Ishikawa (cell line): ENCODE results near the gene SERPINA3.

Experiments
- CEBPB ChIP-seq: IDR thresholded peaks from 2 replicates; pipeline ENCODE4 v1.6.1; 2012
- CREB1 ChIP-seq: IDR thresholded peaks from 2 replicates; pipeline ENCODE4 v1.6.1; 2012; ENCODE audit warnings: low read depth
- EGR1 ChIP-seq: IDR thresholded peaks from 2 replicates; pipeline ENCODE4 v1.6.1; 2012
- EP300 ChIP-seq: IDR thresholded peaks from 2 replicates; pipeline ENCODE4 v1.6.1; 2012; ENCODE audit warnings: borderline replicate concordance
- FOXM1 ChIP-seq: IDR thresholded peaks from 2 replicates; pipeline ENCODE4 v1.6.1; 2012; ENCODE audit warnings: low read depth, borderline replicate concordance
- MAX ChIP-seq: IDR thresholded peaks from 2 replicates; pipeline ENCODE4 v1.6.1; 2012
- NFIC ChIP-seq: IDR thresholded peaks from 2 replicates; pipeline ENCODE4 v1.6.1; 2012
- RAD21 ChIP-seq: IDR thresholded peaks from 2 replicates; pipeline ENCODE4 v1.6.1; 2012; ENCODE audit warnings: low read depth
- REST ChIP-seq: IDR thresholded peaks from 2 replicates; pipeline ENCODE4 v1.6.1; 2012; ENCODE audit warnings: low read depth, mild to moderate bottlenecking
- TAF1 ChIP-seq: IDR thresholded peaks from 2 replicates; pipeline ENCODE4 v1.6.1; 2012; ENCODE audit warnings: low read depth, mild to moderate bottlenecking
- TCF12 ChIP-seq: IDR thresholded peaks from 2 replicates; pipeline ENCODE4 v1.6.1; 2012; ENCODE audit warnings: low read depth
- TEAD4 ChIP-seq: IDR thresholded peaks from 2 replicates; pipeline ENCODE4 v1.6.1; 2012
- USF1 ChIP-seq: IDR thresholded peaks from 2 replicates; pipeline ENCODE4 v1.6.1; 2012
- YY1 ChIP-seq: IDR thresholded peaks from 2 replicates; pipeline ENCODE4 v1.6.1; 2012; ENCODE audit warnings: low read depth
- ZBTB7A ChIP-seq: IDR thresholded peaks from 2 replicates; pipeline ENCODE4 v1.6.1; 2012; ENCODE audit warnings: low read depth

Gene SERPINA3

GRCh38 chr14:94621358-94622134 lies 9.4 kb downstream of the SERPINA3 start:
- TF ChIP-seq TEAD4 (no peak), CREB1 (no peak), NFIC (no peak), EGR1 (no peak), USF1 (no peak), CEBPB (no peak), REST (no peak), MAX (no peak), ZBTB7A (no peak), TCF12 (no peak), EP300 (no peak), RAD21 (no peak)

- TF ChIP-seq CREB1 = no peak
- TF ChIP-seq FOXM1 = no peak
- TF ChIP-seq TCF12 = no peak
- TF ChIP-seq TEAD4 = no peak
- no peak for TF ChIP-seq NFIC
- TF ChIP-seq RAD21 = no peak
- no peak for TF ChIP-seq EP300
- no peak for TF ChIP-seq YY1
These were observed 10.6 kb downstream of the SERPINA3 start for GRCh38 chr14:94622653-94623421.

GRCh38 chr14:94623422-94623809 lies 11.2 kb downstream of the SERPINA3 start:
- no peak for TF ChIP-seq FOXM1
- no peak for TF ChIP-seq NFIC
- TF ChIP-seq REST = no peak
- no peak for TF ChIP-seq CEBPB
- no peak for TF ChIP-seq TAF1
- TF ChIP-seq YY1 = no peak
- TF ChIP-seq USF1 = no peak
- TF ChIP-seq EGR1 = no peak
- no peak for TF ChIP-seq TEAD4
- no peak for TF ChIP-seq MAX
- TF ChIP-seq RAD21 = no peak
- no peak for TF ChIP-seq EP300
- no peak for TF ChIP-seq ZBTB7A
- no peak for TF ChIP-seq CREB1
- no peak for TF ChIP-seq TCF12

GRCh38 chr14:94623856-94624499 lies 11.8 kb downstream of the SERPINA3 start:
- no peak for TF ChIP-seq MAX

GRCh38 chr14:94624537-94625352 lies 12.6 kb downstream of the SERPINA3 start:
- no peak for TF ChIP-seq MAX
- no peak for TF ChIP-seq RAD21
- no peak for TF ChIP-seq USF1
- TF ChIP-seq REST = no peak
- no peak for TF ChIP-seq CEBPB
- no peak for TF ChIP-seq ZBTB7A
- no peak for TF ChIP-seq FOXM1
- TF ChIP-seq EGR1 = no peak
- no peak for TF ChIP-seq EP300
- no peak for TF ChIP-seq NFIC
- no peak for TF ChIP-seq CREB1
- no peak for TF ChIP-seq TAF1
- TF ChIP-seq TCF12 = no peak
- TF ChIP-seq YY1 = no peak
- TF ChIP-seq TEAD4 = no peak
